GM23338 (cell line): ENCODE measurements around the gene LRSAM1. TPM values are rescaled to one million over a fixed set of nuclear protein-coding genes. Genes with fewer than 3 reads are reported as not detected.

ENCODE experiments used
- ATAC-seq: fragments of 200-7000 bp; cut with Tn5 transposase; 3 replicates; pipeline ENCODE4 v1.9.1; 2020
- DNase-seq: peaks from one replicate; pipeline ENCODE4 v3.0.0-alpha.2; 2015; ENCODE audit warnings: low spot score
- H2AFZ ChIP-seq: fragments of 200-600 bp; sonication (generic); 2 replicates; pipeline ENCODE4 v1.8.0; 2016; ENCODE audit warnings: antibody characterized with exemption, mild to moderate bottlenecking, moderate library complexity
- H3F3A ChIP-seq: fragments of 200-600 bp; sonication (generic); replicated peaks from 2 replicates; pipeline ENCODE4 v1.8.0; 2017; ENCODE audit warnings: antibody characterized with exemption, mixed run types, low read depth
- H3K27ac ChIP-seq: fragments of 200-600 bp; sonication (generic); 2 replicates; pipeline ENCODE4 v1.6.1; 2016; ENCODE audit warnings: low read depth
- H3K27me3 ChIP-seq: fragments of 200-600 bp; sonication (generic); 2 replicates; pipeline ENCODE4 v1.8.0; 2016; ENCODE audit warnings: mild to moderate bottlenecking, mixed run types, moderate library complexity; ENCODE audit not compliant: insufficient read depth
- H3K36me3 ChIP-seq: fragments of 200-600 bp; sonication (generic); 2 replicates; pipeline ENCODE4 v1.8.0; 2016; ENCODE audit warnings: mild to moderate bottlenecking; ENCODE audit not compliant: insufficient read depth
- H3K4me1 ChIP-seq: fragments of 200-600 bp; sonication (generic); 2 replicates; pipeline ENCODE4 v1.8.0; 2016; ENCODE audit warnings: mild to moderate bottlenecking, moderate library complexity; ENCODE audit not compliant: insufficient read depth
- H3K4me2 ChIP-seq: fragments of 200-600 bp; sonication (generic); 2 replicates; pipeline ENCODE4 v1.7.1; 2017; ENCODE audit warnings: mixed run types
- H3K4me3 ChIP-seq: fragments of 200-600 bp; sonication (generic); 2 replicates; pipeline ENCODE4 v1.6.1; 2016; ENCODE audit warnings: mixed run types
- H3K79me2 ChIP-seq: fragments of 200-600 bp; sonication (generic); replicated peaks from 2 replicates; pipeline ENCODE4 v1.8.0; 2017; ENCODE audit warnings: mild to moderate bottlenecking; ENCODE audit not compliant: insufficient read depth
- H3K9me2 ChIP-seq: fragments of 200-600 bp; sonication (generic); 2 replicates; pipeline ENCODE4 v1.8.0; 2017; ENCODE audit not compliant: insufficient read depth
- H4K20me1 ChIP-seq: fragments of 200-600 bp; sonication (generic); replicated peaks from 2 replicates; pipeline ENCODE4 v1.8.0; 2017; ENCODE audit warnings: mild to moderate bottlenecking; ENCODE audit not compliant: insufficient read depth
- H3K27ac Mint-ChIP-seq: 2 replicates; pipeline ENCODE4 v1.8.0; 2020; ENCODE audit warnings: inconsistent platforms, mild to moderate bottlenecking, moderate library complexity, mixed read lengths
- H3K27me3 Mint-ChIP-seq: 3 replicates; pipeline ENCODE4 v1.8.0; 2022; ENCODE audit warnings: low read depth, mild to moderate bottlenecking, moderate library complexity, mixed read lengths, inconsistent platforms; ENCODE audit not compliant: insufficient read depth, poor library complexity
- H3K36me3 Mint-ChIP-seq: 3 replicates; pipeline ENCODE4 v1.8.0; 2021; ENCODE audit warnings: low read depth, mild to moderate bottlenecking, inconsistent platforms, moderate library complexity, mixed read lengths
- H3K4me1 Mint-ChIP-seq: 3 replicates; pipeline ENCODE4 v1.8.0; 2020; ENCODE audit warnings: mild to moderate bottlenecking, inconsistent platforms, mixed read lengths
- H3K4me3 Mint-ChIP-seq: 3 replicates; pipeline ENCODE4 v1.8.0; 2021; ENCODE audit warnings: moderate library complexity, mild to moderate bottlenecking, inconsistent platforms, mixed read lengths
- H3K9me3 Mint-ChIP-seq: 3 replicates; pipeline ENCODE4 v1.8.0; 2020; ENCODE audit warnings: moderate library complexity, mild to moderate bottlenecking, inconsistent platforms, mixed read lengths
- CREB1 ChIP-seq: fragments of 250-450 bp; sonication (Bioruptor Pico); IDR thresholded peaks from 2 replicates; pipeline ENCODE4 v1.5.0; 2020; ENCODE audit warnings: low read depth, mild to moderate bottlenecking, moderate library complexity
- CTCF ChIP-seq, 2 experiments: fragments of 200-600 bp in 1 of 2; sonication (generic) in 1 of 2; conservative IDR thresholded peaks; 2 replicates each; pipeline versions ENCODE4 v1.5.1 to v1.6.1; 2016 to 2017; ENCODE audit warnings: antibody characterized with exemption in 2 of 2, low read depth in 2 of 2, mild to moderate bottlenecking in 2 of 2, moderate library complexity in 1 of 2
- ETS1 ChIP-seq: IDR thresholded peaks from 2 replicates; pipeline ENCODE4 v1.6.1; 2016; ENCODE audit warnings: antibody characterized with exemption
- EZH2 ChIP-seq: fragments of 200-600 bp; sonication (generic); IDR thresholded peaks from one replicate; pipeline ENCODE4 v1.8.0; 2017; ENCODE audit warnings: antibody characterized with exemption, mild to moderate bottlenecking, low read depth; ENCODE audit not compliant: unreplicated experiment
- EZH2phosphoT487 ChIP-seq: fragments of 200-600 bp; sonication (generic); IDR thresholded peaks from one replicate; pipeline ENCODE4 v1.8.1; 2018; ENCODE audit warnings: antibody characterized with exemption; ENCODE audit not compliant: unreplicated experiment
- JUNB ChIP-seq: IDR thresholded peaks from one replicate; pipeline ENCODE4 v1.6.1; 2016; ENCODE audit warnings: antibody characterized with exemption; ENCODE audit not compliant: unreplicated experiment
- NANOG ChIP-seq: IDR thresholded peaks from 2 replicates; pipeline ENCODE4 v1.6.1; 2016; ENCODE audit warnings: antibody characterized with exemption, borderline replicate concordance
- POLR2AphosphoS5 ChIP-seq: IDR thresholded peaks from 2 replicates; pipeline ENCODE4 v1.6.1; 2016; ENCODE audit warnings: antibody characterized with exemption, low read depth
- STAT1 ChIP-seq: IDR thresholded peaks from one replicate; pipeline ENCODE4 v1.6.1; 2016; ENCODE audit warnings: antibody characterized with exemption; ENCODE audit not compliant: unreplicated experiment
- ZNF114 ChIP-seq: fragments of 250-450 bp; sonication (Bioruptor Pico); IDR thresholded peaks from 2 replicates; pipeline ENCODE4 v1.5.0; 2020; ENCODE audit warnings: mild to moderate bottlenecking, moderate library complexity
- ZNF331 ChIP-seq: fragments of 250-450 bp; sonication (Bioruptor Pico); IDR thresholded peaks from 2 replicates; pipeline ENCODE4 v1.5.0; 2020; ENCODE audit warnings: low read depth, mild to moderate bottlenecking, moderate library complexity
- polyA plus RNA-seq: library from polyadenylated mRNA; unstranded; fragments of >200 nt; fragmentation: Nextera tagmentation; extraction: Ambion mirVana; gene quantifications from 2 replicates; pipeline ENCODE4 v1.2.1, GENCODE V29; 2016
- total RNA-seq: library from RNA; depleted of rRNA; stranded (reverse); fragments of >200 nt; shearing (Covaris generic); gene quantifications from 2 replicates; pipeline ENCODE4 v1.2.3, GENCODE V29; 2014

The LRSAM1 gene
- total and polyA plus RNA-seq, 2 experiments from 2014 or later = 12.8 to 21.9 TPM

GRCh38 chr9:127482662-127483061, 31.4 kb downstream of the LRSAM1 start:
- Mint-ChIP-seq H3K27me3 (peaks cover 3% of the 10 kb centered on the region), H3K4me1 (no peaks in the 10 kb centered on the region; the same call in 2 of the 3 replicates), H3K4me3 (no peak overlapping the region), H3K27ac (no peak overlapping the region), H3K36me3 (peaks cover 16% of the 10 kb centered on the region; the same call in 2 of the 3 replicates), H3K9me3 (no peaks in the 10 kb centered on the region)
- DNase-seq = no peak
- Histone ChIP-seq H3K4me2 (no peak overlapping the region), H3K4me1 (no peaks in the 10 kb centered on the region), H3F3A (0 out of 2 replicates have a peak, but pooled peaks cover 3% of the 10 kb centered on the region), H3K27me3 (no peaks in the 10 kb centered on the region), H3K79me2 (no peaks in the 10 kb centered on the region), H3K27ac (no peak overlapping the region), H3K9me2 (no peaks in the 10 kb centered on the region), H2AFZ (no peak overlapping the region), H4K20me1 (no peaks in the 10 kb centered on the region), H3K36me3 (peaks cover 15% of the 10 kb centered on the region; the same call in 1 of the 2 replicates), H3K4me3 (no peak overlapping the region)
- ATAC-seq = no peak
- TF ChIP-seq JUNB (no peak), EZH2 (no peak), STAT1 (no peak), ETS1 (no peak)

GRCh38 chr9:127485995-127486394, 34.7 kb downstream of the LRSAM1 start:
- H3K27ac Mint-ChIP-seq = peak overlapping the region; percentile 75; the same call in 1 of the 2 replicates
- DNase-seq (no peak), ATAC-seq (no peak)
- no peak overlapping the region for H3K27ac ChIP-seq
- no peak overlapping the region for H3K4me3 ChIP-seq
- H3K36me3 Mint-ChIP-seq = peaks cover 12% of the 10 kb centered on the region; the same call in 1 of the 3 replicates
- no peaks in the 10 kb centered on the region; the same call in 1 of the 2 replicates for H4K20me1 ChIP-seq
- no peaks in the 10 kb centered on the region for H3K9me3 Mint-ChIP-seq
- H3K4me2 ChIP-seq = no peak overlapping the region
- peaks cover 5% of the 10 kb centered on the region for H3K27me3 Mint-ChIP-seq
- H3K4me1 ChIP-seq = no peaks in the 10 kb centered on the region
- H3K79me2 ChIP-seq = no peaks in the 10 kb centered on the region
- H3K4me1 Mint-ChIP-seq = peaks cover 5% of the 10 kb centered on the region
- H2AFZ ChIP-seq = no peak overlapping the region
- 0 out of 2 replicates have a peak, but pooled peaks cover 15% of the 10 kb centered on the region for H3K36me3 ChIP-seq
- no peak overlapping the region for H3K4me3 Mint-ChIP-seq
- no peak for TF ChIP-seq ZNF331 (CRISPR knock-in tag)
- TF ChIP-seq CTCF (conservative IDR thresholded peaks at IDR 0.05; ENCODE audit: low read depth in 2 of 2) = peak; percentile 15 to 27; a peak in 1 of 4 replicates
- H3K9me2 ChIP-seq = no peaks in the 10 kb centered on the region
- H3K27me3 ChIP-seq = no peaks in the 10 kb centered on the region
- H3F3A ChIP-seq = 0 out of 2 replicates have a peak, but pooled peaks cover 3% of the 10 kb centered on the region

GRCh38 chr9:127488946-127489345, 37.6 kb downstream of the LRSAM1 start:
- Mint-ChIP-seq H3K4me1 (peaks cover 5% of the 10 kb centered on the region), H3K27me3 (peaks cover 5% of the 10 kb centered on the region), H3K27ac (no peak overlapping the region), H3K4me3 (no peak overlapping the region), H3K36me3 (peaks cover 8% of the 10 kb centered on the region; the same call in 2 of the 3 replicates), H3K9me3 (no peaks in the 10 kb centered on the region)
- Histone ChIP-seq H3K4me3 (no peak overlapping the region), H3K9me2 (no peaks in the 10 kb centered on the region), H3K27ac (no peak overlapping the region), H3K4me2 (no peak overlapping the region), H3K27me3 (no peaks in the 10 kb centered on the region), H4K20me1 (no peaks in the 10 kb centered on the region; the same call in 1 of the 2 replicates), H3K36me3 (no peaks in the 10 kb centered on the region), H3F3A (0 out of 2 replicates have a peak, but pooled peaks cover 3% of the 10 kb centered on the region), H3K4me1 (no peaks in the 10 kb centered on the region), H3K79me2 (no peaks in the 10 kb centered on the region), H2AFZ (no peak overlapping the region)
- ATAC-seq = no peak
- no peak for DNase-seq
- TF ChIP-seq NANOG (no peak), EZH2 (no peak), ZNF114 (CRISPR knock-in tag) (no peak), CREB1 (no peak), POLR2AphosphoS5 (no peak), CTCF (conservative IDR thresholded peaks at IDR 0.05; ENCODE audit: low read depth in 2 of 2) (no peak), EZH2phosphoT487 (no peak), JUNB (no peak), ETS1 (no peak), STAT1 (no peak)
